GF-D8 (cell line): Measurements from ENCODE around the gene FOLR3.
"Not testable (repeated sequence)": the region's sequence is repeated elsewhere in the genome, so short reads cannot be mapped to it uniquely, and the experiment has no call there.

Experiments used
- DNase-seq: peaks from one replicate; lab custom pipeline; 2025; lab: John Stamatoyannopoulos, UW

FOLR3 gene

DNA sequence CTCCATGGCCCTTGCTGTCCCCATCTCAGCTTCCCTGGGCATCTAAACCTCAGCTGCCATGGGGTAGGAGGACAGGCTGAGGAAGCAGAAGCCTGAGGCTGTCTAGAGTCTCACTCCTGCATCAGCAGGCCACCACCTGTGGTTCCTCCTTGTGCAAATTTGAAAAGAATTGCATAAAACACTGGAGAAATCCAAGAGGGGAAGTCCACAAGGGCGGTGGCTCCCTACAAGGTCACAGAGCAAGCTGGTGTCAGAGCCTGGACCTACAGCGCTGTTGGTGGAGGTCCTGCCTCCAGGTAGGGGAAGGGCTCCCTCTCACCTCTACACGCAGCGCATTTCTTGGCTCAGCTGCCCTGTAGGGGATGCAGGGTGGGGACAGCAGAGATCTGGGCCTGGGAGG, at the start of gene FOLR3:
Gene FOLR3 (plus strand): TSS at position 253 of the 400 bp plus-strand sequence. CDS start 228 bp downstream, outside the sequence.
- not testable (repeated sequence) for DNase-seq

- DNase-seq: no peak
Measured at GRCh38 chr11:72088076-72088808, 47.3 kb upstream of the FOLR3 start.

- DNase-seq: peak; percentile 78
Measured at GRCh38 chr11:72091292-72091691, 44.2 kb upstream of the FOLR3 start.

DNA sequence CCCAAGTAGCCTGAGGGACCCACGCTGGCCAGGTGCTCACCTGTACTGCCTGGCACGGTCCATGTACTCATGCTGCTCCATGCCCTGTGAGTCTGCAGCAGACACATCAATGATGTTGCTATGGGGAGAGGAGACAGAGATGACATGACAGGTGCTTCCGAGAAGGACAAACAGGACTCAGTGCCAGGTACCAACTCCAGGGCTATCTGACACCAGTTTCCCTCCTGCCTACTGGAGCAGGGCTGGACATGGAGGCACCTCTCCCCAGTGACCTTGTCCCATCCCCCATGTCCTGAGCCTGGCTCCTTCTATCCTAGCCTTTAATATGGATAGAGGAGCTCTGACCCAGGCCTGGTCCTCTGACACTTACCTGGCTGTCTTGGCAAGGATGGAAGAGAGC, 36.8 kb upstream of the FOLR3 start:
- DNase-seq: no peak

GRCh38 chr11:72100009-72100408, 35.5 kb upstream of the FOLR3 start:
- no peak for DNase-seq

- DNase-seq: peak; percentile 96
Measured at GRCh38 chr11:72100462-72100861, 35.1 kb upstream of the FOLR3 start.

- no peak for DNase-seq
Measured at GRCh38 chr11:72102162-72102561, 33.4 kb upstream of the FOLR3 start.

DNA sequence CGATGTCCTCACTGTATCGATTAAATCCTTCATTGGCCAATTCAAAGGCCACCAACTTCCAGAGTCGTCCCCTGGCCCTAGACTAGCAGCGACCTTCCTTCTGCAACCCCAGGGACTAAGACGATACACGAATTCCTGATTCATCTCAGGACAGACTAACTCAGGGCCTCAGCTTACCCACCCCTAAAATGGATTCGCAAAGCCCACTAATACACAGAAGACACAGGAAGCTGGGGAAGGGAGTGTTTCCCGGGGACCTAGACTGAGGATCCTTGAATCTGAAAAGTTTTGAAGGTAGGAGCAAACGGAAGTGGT, 32.9 kb upstream of the FOLR3 start:
- no peak for DNase-seq

DNA sequence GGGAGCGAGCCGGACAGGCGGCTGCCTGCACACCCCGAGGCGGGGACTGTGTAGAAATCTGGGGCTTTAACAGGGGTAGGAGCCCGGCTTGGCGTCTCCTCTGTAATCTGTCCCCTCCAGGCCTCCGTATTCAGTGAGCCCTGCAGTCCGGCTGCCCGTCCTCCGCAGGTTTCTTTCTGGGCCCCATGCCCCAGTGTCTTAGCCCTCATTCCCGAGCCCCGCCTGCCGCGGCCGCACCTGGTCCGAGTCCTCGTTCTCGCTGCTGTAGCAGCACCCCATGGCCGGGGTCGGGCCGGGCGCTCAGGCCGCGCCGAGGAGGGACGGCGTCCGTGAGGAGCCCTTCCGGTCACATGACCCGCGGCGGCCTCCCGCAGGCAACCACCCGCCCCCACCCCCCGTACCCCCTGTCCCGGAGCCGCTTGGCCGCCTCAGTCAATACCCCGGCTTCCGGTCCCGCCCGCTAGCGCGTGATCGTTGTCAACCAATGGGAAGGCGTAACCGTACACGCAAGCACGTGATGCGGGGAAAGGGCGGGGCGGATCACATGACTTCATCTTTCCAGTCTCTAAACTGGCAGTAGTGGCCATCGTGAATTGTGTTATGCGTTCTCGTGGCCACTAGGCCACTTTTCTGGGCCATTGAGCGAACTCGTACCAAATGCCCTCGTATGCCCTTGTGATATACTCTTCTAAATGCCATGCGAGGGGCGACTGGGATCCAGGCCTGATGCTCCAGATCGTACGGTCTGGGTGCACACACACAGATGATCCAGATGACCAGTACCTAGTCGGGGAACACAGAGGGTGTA, 32.4 kb upstream of the FOLR3 start, which contains the start of gene LAMTOR1:
Gene LAMTOR1 (minus strand): TSS at position 352 of the 808 bp plus-strand sequence. CDS start 73 bp downstream, at position 279.
- DNase-seq: peak; percentile 94

DNA sequence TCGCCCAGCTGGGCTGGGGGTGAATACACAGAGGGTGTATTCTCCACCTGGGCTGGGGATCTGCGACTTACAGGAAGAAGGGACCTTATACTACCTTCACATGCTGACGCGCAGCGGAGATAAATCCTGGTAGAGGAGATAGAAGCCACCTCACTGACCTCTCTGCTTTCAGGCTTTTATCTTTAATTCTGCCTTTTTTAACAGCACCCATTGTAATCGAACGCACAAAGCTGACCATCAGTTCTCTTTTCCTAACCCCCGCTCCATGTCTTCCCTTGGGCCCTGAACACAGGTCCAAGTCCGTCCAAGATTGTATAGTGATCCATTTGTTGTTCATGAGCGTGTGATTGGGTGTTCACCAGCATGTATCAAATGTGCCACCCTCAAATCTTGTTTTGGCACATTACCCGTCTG, 31.8 kb upstream of the FOLR3 start:
- no peak for DNase-seq

GRCh38 chr11:72105888-72106287, 29.6 kb upstream of the FOLR3 start, which contains the start of gene TOMT:
TSS of gene TOMT (plus strand) at chr11:72105924. CDS start at chr11:72105952, 28 bp downstream.
- no peak for DNase-seq

DNA sequence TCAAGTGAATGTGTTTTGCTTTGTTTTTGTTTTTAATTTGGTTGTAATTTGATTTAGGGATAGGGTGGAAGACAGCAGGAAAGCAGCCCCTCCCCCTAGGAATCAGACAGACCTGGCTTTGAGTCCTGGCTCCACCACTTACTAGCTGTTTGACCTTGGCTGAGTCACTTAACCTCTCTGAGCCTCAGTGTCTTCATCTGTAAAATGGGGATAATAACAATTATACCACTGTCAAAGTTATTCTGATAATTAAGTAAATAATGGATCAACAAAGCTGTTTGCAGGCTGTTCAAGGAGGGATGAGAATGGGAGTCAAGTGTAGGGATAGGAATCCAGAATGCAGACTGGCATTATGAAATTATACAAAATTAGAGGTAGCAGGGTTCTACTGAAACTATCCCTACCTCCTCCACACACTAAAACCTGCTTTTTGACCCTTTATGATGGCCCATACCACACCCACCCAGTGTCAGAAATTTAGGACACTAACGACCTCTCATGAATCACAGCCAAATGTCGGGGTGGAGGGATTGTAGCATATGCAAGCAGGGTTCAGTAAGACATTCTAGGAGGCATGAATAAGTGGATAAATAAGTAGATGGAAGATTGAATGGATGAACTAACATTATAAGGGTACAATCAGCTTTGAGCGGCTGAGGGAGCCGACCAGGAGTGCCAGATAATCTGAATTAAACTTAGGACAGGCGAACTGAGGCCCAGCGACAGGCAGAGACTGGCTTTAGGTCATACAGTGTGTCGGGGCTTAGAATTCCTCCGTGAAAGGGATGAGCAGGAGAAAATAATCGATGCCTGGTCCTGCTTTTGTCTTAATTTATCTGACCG, 24.0 kb upstream of the FOLR3 start:
- DNase-seq: no peak

DNA sequence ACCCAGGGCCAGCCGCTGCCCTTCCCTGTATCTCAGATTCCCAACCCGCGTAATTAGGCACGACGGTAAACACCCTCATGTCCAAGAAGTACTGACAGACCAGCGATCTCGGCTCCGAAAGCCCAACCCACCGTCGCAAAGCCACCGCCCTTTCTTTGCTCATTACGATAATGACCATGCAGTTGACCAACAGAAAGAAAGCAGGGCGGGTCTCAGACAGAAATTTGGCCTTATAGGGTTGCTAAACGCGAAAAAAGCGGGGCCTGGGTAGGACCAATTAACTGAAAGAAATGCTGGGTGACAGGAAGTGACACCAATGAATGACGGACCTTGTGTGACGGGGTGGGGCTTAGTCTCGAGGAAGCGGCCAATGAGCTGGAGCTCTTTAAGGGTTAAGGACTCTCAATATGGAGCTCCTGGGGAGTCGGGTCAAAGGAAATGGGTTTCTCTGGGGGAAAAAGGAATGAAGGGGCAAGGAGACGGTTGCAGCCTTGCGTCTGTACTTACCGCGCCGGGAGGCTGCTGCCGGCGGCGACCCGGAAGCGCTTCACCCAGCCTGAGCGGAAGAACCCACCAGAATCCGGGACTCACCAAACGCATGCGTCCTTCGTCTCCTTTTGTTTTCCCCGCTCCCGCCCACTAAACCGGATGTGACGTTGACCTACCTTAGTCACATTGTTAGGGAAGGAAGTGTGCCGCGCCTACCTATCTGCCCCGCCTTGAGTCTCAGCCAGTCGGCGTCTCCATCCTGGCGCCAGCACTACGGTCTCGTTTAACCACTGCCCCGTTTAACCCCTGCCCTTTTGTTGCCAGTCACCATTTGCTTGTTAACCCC, 23.2 kb upstream of the FOLR3 start, which contains the start of gene ANAPC15:
Gene ANAPC15 (minus strand): TSS at position 553 of the 835 bp plus-strand sequence. CDS start 1,419 bp downstream, outside the sequence.
- DNase-seq: peak; percentile 98

DNA sequence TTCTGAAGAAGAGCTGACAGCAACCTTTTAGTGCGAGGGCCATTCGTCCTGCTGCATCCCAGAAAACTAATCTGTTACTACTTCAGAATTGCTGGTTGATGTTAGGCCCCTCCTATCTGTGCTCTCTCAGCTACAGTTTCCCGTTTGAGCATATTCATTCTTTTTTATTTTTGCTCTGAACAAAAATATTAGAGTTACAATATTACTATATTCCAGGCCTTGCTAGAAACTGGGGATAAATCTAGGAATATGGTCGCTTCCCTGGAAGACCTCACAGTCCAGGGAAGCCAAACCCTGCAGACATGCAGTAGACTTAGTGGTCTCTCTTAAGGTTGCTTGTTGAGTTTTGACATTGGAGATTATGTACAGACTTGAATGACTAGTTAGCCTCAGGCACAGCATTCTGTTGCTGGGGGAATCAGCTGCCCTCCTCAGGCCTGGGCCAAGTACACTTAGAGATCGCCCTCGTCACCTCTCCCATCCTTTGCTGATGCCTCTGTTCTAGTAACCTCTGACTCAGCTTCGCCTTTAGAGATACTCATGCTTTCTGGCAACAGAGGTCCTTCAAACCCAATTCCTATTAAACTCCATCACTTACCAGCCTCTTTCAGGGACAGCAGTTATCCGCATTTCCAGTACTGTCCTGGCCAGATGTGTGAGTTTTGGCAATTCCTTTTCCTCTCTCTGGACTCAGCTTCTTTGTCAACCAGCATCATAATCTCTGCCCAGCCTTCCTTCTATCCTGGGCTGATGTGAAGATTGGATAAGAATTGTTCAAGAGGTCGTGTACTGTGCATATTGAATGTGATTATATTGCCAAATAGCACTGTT, 22.3 kb upstream of the FOLR3 start:
- no peak for DNase-seq

GRCh38 chr11:72114570-72114969, 21.0 kb upstream of the FOLR3 start:
- no peak for DNase-seq

- DNase-seq: no peak
Measured at GRCh38 chr11:72116019-72116755, 19.3 kb upstream of the FOLR3 start.

DNA sequence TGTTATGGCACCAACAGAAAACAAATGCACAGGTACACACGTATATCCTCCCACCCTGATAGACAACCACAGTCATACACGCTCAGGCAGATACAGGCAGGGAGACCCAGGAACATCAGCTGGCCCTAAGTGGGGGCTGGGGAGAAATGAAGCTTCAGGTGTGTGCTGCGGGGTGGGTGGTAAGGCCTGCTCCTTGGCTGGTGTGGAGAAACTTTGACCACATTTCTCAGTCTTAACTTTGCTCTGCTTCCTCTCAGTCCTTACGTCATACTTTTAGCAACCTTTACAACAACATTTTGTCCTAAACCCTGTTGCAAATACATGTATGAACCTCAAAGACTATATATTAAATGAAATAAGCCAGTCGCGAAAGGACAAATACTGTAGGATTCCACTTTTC, 16.3 kb upstream of the FOLR3 start:
- peak; percentile 51 for DNase-seq

- DNase-seq: no peak
Measured at GRCh38 chr11:72120930-72121329, 14.6 kb upstream of the FOLR3 start.

GRCh38 chr11:72122607-72123006, 12.9 kb upstream of the FOLR3 start:
- DNase-seq: no peak
